K562 (cell line): Measurements from ENCODE around the gene AKT2. TPM values are rescaled to one million over a fixed set of nuclear protein-coding genes. Genes with fewer than 3 reads are reported as not detected.

Experiments
- ATAC-seq: fragments of 200-7000 bp; cut with Tn5 transposase; 3 replicates; pipeline ENCODE4 v1.9.1; 2020; ENCODE audit warnings: moderate library complexity
- BruUV-seq: library from RNA; stranded (reverse); fragments of 400-500 nt; replicated peaks from 2 replicates; lab custom pipeline; 2021; lab: Mats Ljungman, UMichigan
- CTCF ChIA-PET: fragments of 300-600 bp; formaldehyde crosslinking; extraction: SDS; loops from one replicate; lab custom pipeline; 2021; ENCODE audit warnings: low intra/inter-chr PET ratio; lab: Yijun Ruan, JAX
- POLR2A ChIA-PET: fragments of 300-600, 350-650 bp; sonication (Branson Sonifier 250); formaldehyde crosslinking; extraction: SDS; loops from one replicate; lab custom pipeline; 2021; ENCODE audit warnings: antibody characterized with exemption, inconsistent platforms; lab: Yijun Ruan, JAX
- DNase-seq, 4 experiments: peaks; one replicate each; pipeline versions ENCODE4 v3.0.0 to v3.0.0-alpha.2; 2011 to 2018; ENCODE audit warnings: low spot score in 3 of 4, mixed read lengths in 3 of 4; ENCODE audit errors: extremely low read depth in 1 of 4
- FAIRE-seq: peaks from 2 replicates; lab custom pipeline; 2011; peaks lifted over from hg19 to GRCh38; lab: Jason Lieb, UNC
- H2AFZ ChIP-seq: 2 replicates; pipeline ENCODE4 v1.6.0; 2011; ENCODE audit warnings: low read depth, low read length, control low read depth, inconsistent platforms
- H3K27ac ChIP-seq: fragments of 200-600 bp; 3 replicates; pipeline ENCODE4 v1.8.0; 2011; ENCODE audit warnings: low read depth, mild to moderate bottlenecking, control low read depth, inconsistent platforms, low read length, moderate library complexity, mixed read lengths; ENCODE audit errors: extremely low read depth
- H3K27me3 ChIP-seq, 2 experiments: fragments of 300-600 bp in 1 of 2; 2 replicates in 1 of 2; 3 replicates in 1 of 2; pipeline versions ENCODE4 v1.6.0 to v1.8.0; 2011; ENCODE audit warnings: inconsistent platforms in 2 of 2, low read length in 2 of 2, mild to moderate bottlenecking in 1 of 2, mixed read lengths in 1 of 2, moderate library complexity in 1 of 2; ENCODE audit not compliant: control insufficient read depth in 2 of 2, insufficient read depth in 2 of 2
- H3K36me3 ChIP-seq: fragments of 300-600 bp; 3 replicates; pipeline ENCODE4 v1.8.0; 2011; ENCODE audit warnings: mild to moderate bottlenecking, low read length, inconsistent platforms; ENCODE audit not compliant: control insufficient read depth, insufficient read depth
- H3K4me1 ChIP-seq, 2 experiments: fragments of 200-600 bp in 1 of 2; replicated peaks in 1 of 2; 2 replicates in 1 of 2; 3 replicates in 1 of 2; pipeline versions ENCODE4 v1.5.1 to v1.8.0; 2011; ENCODE audit warnings: inconsistent platforms in 2 of 2, low read length in 2 of 2, mild to moderate bottlenecking in 1 of 2, mixed read lengths in 1 of 2, moderate library complexity in 1 of 2; ENCODE audit not compliant: control insufficient read depth in 2 of 2, insufficient read depth in 2 of 2
- H3K4me2 ChIP-seq: 2 replicates; pipeline ENCODE4 v1.6.1; 2011; ENCODE audit warnings: low read length, control low read depth, inconsistent platforms, mixed read lengths; ENCODE audit not compliant: insufficient read depth
- H3K4me3 ChIP-seq: fragments of 200-600 bp; sonication (generic), shearing (Covaris generic); 2 replicates; pipeline ENCODE4 v1.5.1; 2016; ENCODE audit warnings: control low read depth, inconsistent platforms
- H3K79me2 ChIP-seq: fragments of 200-600 bp; 3 replicates; pipeline ENCODE4 v1.8.0; 2011; ENCODE audit warnings: low read length, inconsistent platforms; ENCODE audit not compliant: control insufficient read depth, insufficient read depth
- H3K9ac ChIP-seq, 2 experiments: 2 replicates each; pipeline versions ENCODE4 v1.6.0 to v1.6.1; 2011; ENCODE audit warnings: low read depth in 2 of 2, low read length in 2 of 2, control low read depth in 1 of 2, inconsistent platforms in 1 of 2, mild to moderate bottlenecking in 1 of 2, mixed read lengths in 1 of 2; ENCODE audit not compliant: insufficient read depth in 1 of 2
- H3K9me1 ChIP-seq: one replicate; pipeline ENCODE4 v1.6.0; 2011; ENCODE audit warnings: inconsistent platforms, mild to moderate bottlenecking, low read length, moderate library complexity; ENCODE audit not compliant: control insufficient read depth, insufficient read depth
- H3K9me3 ChIP-seq: replicated peaks from 2 replicates; pipeline ENCODE4 v1.5.1; 2011; ENCODE audit warnings: low read depth, low read length, inconsistent platforms; ENCODE audit not compliant: control insufficient read depth, insufficient read depth
- H4K20me1 ChIP-seq: replicated peaks from 2 replicates; pipeline ENCODE4 v1.6.1; 2011; ENCODE audit warnings: low read length, inconsistent platforms, mixed read lengths; ENCODE audit not compliant: control insufficient read depth, insufficient read depth
- CBX2 ChIP-seq: fragments of 200-600 bp; sonication (generic); IDR thresholded peaks from one replicate; pipeline ENCODE4 v1.6.1; 2012; ENCODE audit warnings: mild to moderate bottlenecking, low read length, inconsistent platforms; ENCODE audit not compliant: insufficient read depth, poor library complexity, severe bottlenecking
- MAFG ChIP-seq: fragments of 450-650 bp; conservative IDR thresholded peaks from 2 replicates; pipeline ENCODE4 v1.6.1; 2016; ENCODE audit warnings: missing genetic modification characterization, missing compliant biosample characterization
- OTX1 ChIP-seq: fragments of 450-650 bp; formaldehyde crosslinking; IDR thresholded peaks from 2 replicates; pipeline ENCODE4 v1.4.0; 2022; ENCODE audit warnings: mild to moderate bottlenecking
- RB1 ChIP-seq: fragments of 450-650 bp; IDR thresholded peaks from 2 replicates; pipeline ENCODE4 v1.6.1; 2017; ENCODE audit warnings: low read depth, mild to moderate bottlenecking
- RBM34 ChIP-seq: fragments of 200-400 bp; formaldehyde crosslinking; IDR thresholded peaks from 2 replicates; pipeline ENCODE4 v1.6.1; 2018; ENCODE audit warnings: low read length, borderline replicate concordance; ENCODE audit not compliant: insufficient read depth
- YY1 ChIP-seq, 3 experiments: IDR thresholded peaks; 2 replicates each; pipeline ENCODE4 v1.6.1; 2011; ENCODE audit warnings: low read length in 2 of 3, mild to moderate bottlenecking in 2 of 3, moderate library complexity in 2 of 3, borderline replicate concordance in 1 of 3, control low read depth in 1 of 3, low read depth in 1 of 3; ENCODE audit not compliant: insufficient read depth in 3 of 3, insufficient replicate concordance in 2 of 3, control insufficient read depth in 1 of 3, insufficient read length in 1 of 3; ENCODE audit errors: extremely low read depth in 1 of 3
- ZKSCAN8 ChIP-seq: fragments of 200-800 bp; sonication (Bioruptor generic); IDR thresholded peaks from 2 replicates; pipeline ENCODE4 v1.6.1; 2016; ENCODE audit warnings: missing genetic modification characterization, missing compliant biosample characterization
- WGBS: fragments of 100-300 bp; shearing (Covaris generic); methylation state at CpG from one replicate; pipeline ENCODE4 v1.1.6; 2016; ENCODE audit warnings: low coverage, mixed read lengths; ENCODE audit not compliant: insufficient coverage; ENCODE audit errors: missing lambda C conversion rate; 5-methylcytosine and 5-hydroxymethylcytosine counted together
- in situ Hi-C: fragments of 300-500 bp; cut with MboI; formaldehyde crosslinking; loops from 4 replicates; pipeline ENCODE4 v1.15.0; 2018; ENCODE audit warnings: inconsistent platforms, mixed read lengths
- intact Hi-C: fragments of 100-400 bp; cut with micrococcal nuclease; formaldehyde crosslinking; loops from 2 replicates; pipeline ENCODE4 v1.14.2; 2022
- polyA plus RNA-seq, 8 experiments: library from polyadenylated mRNA; depleted of rRNA in 4 of 8; stranded (reverse) in 5 of 8; unstranded in 3 of 8; fragments of >200 nt; fragmentation: Nextera tagmentation in 2 of 8; fragmentation: Illumina TruSeq in 1 of 8; extraction: Ambion mirVana in 2 of 8; extraction: Trizol in 1 of 8; gene quantifications; 2 replicates each; pipeline versions ENCODE4 v1.2.1 to v1.2.3, GENCODE V29; 2011 to 2014; ENCODE audit warnings: inconsistent platforms in 1 of 8, missing spikeins in 1 of 8
- total RNA-seq, 7 experiments: library from RNA; depleted of rRNA in 6 of 7; stranded (reverse); fragments of >200 nt in 6 of 7; fragmentation: Illumina TruSeq in 2 of 7; extraction: Trizol in 2 of 7; gene quantifications; 2 replicates each; pipeline versions ENCODE4 v1.2.1 to v1.2.3, GENCODE V29; 2011 to 2021; ENCODE audit warnings: low replicate concordance in 1 of 7
- TF ChIP-seq, protein P1 (sequence below): fragments of 250-450 bp; sonication (Bioruptor Pico); IDR thresholded peaks from 2 replicates; pipeline ENCODE4 v1.8.0; 2022; ENCODE audit warnings: inconsistent platforms

AKT2 gene
- total and polyA plus RNA-seq, 9 of the 15 experiments (the other 6 are each of a cell fraction or from before 2014, with no cell fraction given), result 1.1 to 132 (median 67.7) TPM

- Histone ChIP-seq H3K4me2 (peak overlapping the region; percentile 28), H4K20me1 (no peaks in the 10 kb centered on the region; the same call in 1 of the 2 replicates), H3K79me2 (peaks cover 94% of the 10 kb centered on the region), H2AFZ (no peak overlapping the region), H3K27ac (peak overlapping the region; percentile 45; the same call in 2 of the 3 replicates), H3K4me1 (peaks cover 53 to 58% of the 10 kb centered on the region in 2 experiments), H3K9me3 (no peaks in the 10 kb centered on the region), H3K27me3 (no peaks in the 10 kb centered on the region), H3K36me3 (peaks cover 54% of the 10 kb centered on the region), H3K4me3 (no peak overlapping the region), H3K9ac (peak overlapping the region in 1 of 2 experiments; percentile 65; a peak in 3 of 4 replicates), H3K9me1 (peaks cover 5% of the 10 kb centered on the region)
- WGBS, result 75% methylated on average over 10 of the region's 10 CpGs
- intact Hi-C loops, result no loop called here
- ChIA-PET POLR2A (interaction anchor here (0.7 to 5.1 kb wide), 2 partner anchors 11 kb away, joined by 3 to 19 read pairs; no protein-coding TSS in a partner anchor), CTCF (no interaction called here)
- FAIRE-seq (no peak), DNase-seq (no peak), ATAC-seq (no peak)
- in situ Hi-C loops, result no loop called here
- no peak for TF ChIP-seq ZKSCAN8 (CRISPR knock-in tag)
- no peak for TF ChIP-seq RBM34
- no peak for TF ChIP-seq OTX1
- TF ChIP-seq, protein P1, sequence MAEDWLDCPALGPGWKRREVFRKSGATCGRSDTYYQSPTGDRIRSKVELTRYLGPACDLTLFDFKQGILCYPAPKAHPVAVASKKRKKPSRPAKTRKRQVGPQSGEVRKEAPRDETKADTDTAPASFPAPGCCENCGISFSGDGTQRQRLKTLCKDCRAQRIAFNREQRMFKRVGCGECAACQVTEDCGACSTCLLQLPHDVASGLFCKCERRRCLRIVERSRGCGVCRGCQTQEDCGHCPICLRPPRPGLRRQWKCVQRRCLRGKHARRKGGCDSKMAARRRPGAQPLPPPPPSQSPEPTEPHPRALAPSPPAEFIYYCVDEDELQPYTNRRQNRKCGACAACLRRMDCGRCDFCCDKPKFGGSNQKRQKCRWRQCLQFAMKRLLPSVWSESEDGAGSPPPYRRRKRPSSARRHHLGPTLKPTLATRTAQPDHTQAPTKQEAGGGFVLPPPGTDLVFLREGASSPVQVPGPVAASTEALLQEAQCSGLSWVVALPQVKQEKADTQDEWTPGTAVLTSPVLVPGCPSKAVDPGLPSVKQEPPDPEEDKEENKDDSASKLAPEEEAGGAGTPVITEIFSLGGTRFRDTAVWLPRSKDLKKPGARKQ (CRISPR knock-in tag), result no peak
- TF ChIP-seq MAFG (tag), result no peak
- TF ChIP-seq YY1 (IDR thresholded peaks at IDR 0.05; ENCODE audit: borderline replicate concordance in 1 of 3, control insufficient read depth in 1 of 3, extremely low read depth in 1 of 3, insufficient read depth in 3 of 3, insufficient read length in 1 of 3, insufficient replicate concordance in 2 of 3, low read depth in 1 of 3, low read length in 2 of 3), result no peak
- no peak for TF ChIP-seq RB1
- TF ChIP-seq CBX2, result no peak
- BruUV-seq, result no TSS peak
Measured at GRCh38 chr19:40280608-40281221, 4.4 kb downstream of the AKT2 start.
